Activated T-helper 1 cell treated with Interleukin-2 at 50 U/mL for 16 hours (primary cell): Measurements from ENCODE around the gene ACSL6.

Source experiments
- DNase-seq: peaks from one replicate; pipeline ENCODE4 v3.0.0-alpha.2; 2020; ENCODE audit warnings: low read depth

ACSL6 gene

GRCh38 chr5:131999441-132000240 is 11.8 kb downstream of the ACSL6 start:
- DNase-seq = no peak

- no peak for DNase-seq
Measured at GRCh38 chr5:131999041-131999440, 12.4 kb downstream of the ACSL6 start.

- no peak for DNase-seq
Measured at GRCh38 chr5:131998431-131999040, 12.9 kb downstream of the ACSL6 start.

GRCh38 chr5:131997727-131998117 is 13.7 kb downstream of the ACSL6 start:
- DNase-seq = no peak

- no peak for DNase-seq
Measured at GRCh38 chr5:131997026-131997726, 14.3 kb downstream of the ACSL6 start.

GRCh38 chr5:131996210-131997025 is 15.0 kb downstream of the ACSL6 start:
- no peak for DNase-seq

GRCh38 chr5:131994533-131995226 is 16.8 kb downstream of the ACSL6 start:
- DNase-seq = no peak

- DNase-seq = no peak
Measured at GRCh38 chr5:131994090-131994489, 17.4 kb downstream of the ACSL6 start.

GRCh38 chr5:131993676-131994075 is 17.8 kb downstream of the ACSL6 start:
- no peak for DNase-seq

GRCh38 chr5:131992370-131992769 is 19.1 kb downstream of the ACSL6 start:
- no peak for DNase-seq

GRCh38 chr5:131991593-131992324 is 19.7 kb downstream of the ACSL6 start:
- DNase-seq = no peak

GRCh38 chr5:131990716-131991115 is 20.7 kb downstream of the ACSL6 start:
- DNase-seq = no peak

GRCh38 chr5:131988601-131989000 is 22.9 kb downstream of the ACSL6 start:
- DNase-seq = no peak

GRCh38 chr5:131987251-131987650 is 24.2 kb downstream of the ACSL6 start:
- no peak for DNase-seq

GRCh38 chr5:131986161-131986912 is 25.1 kb downstream of the ACSL6 start:
- no peak for DNase-seq

GRCh38 chr5:131984956-131985665 is 26.3 kb downstream of the ACSL6 start:
- no peak for DNase-seq

- DNase-seq = no peak
Measured at GRCh38 chr5:131983244-131983771, 28.1 kb downstream of the ACSL6 start.

- DNase-seq = no peak
Measured at GRCh38 chr5:131981516-131981915, 29.9 kb downstream of the ACSL6 start.

- no peak for DNase-seq
Measured at GRCh38 chr5:131980696-131981095, 30.8 kb downstream of the ACSL6 start.
